Keratinocyte (primary cell): ENCODE measurements around the gene ARPC4. TPM values are rescaled to one million over a fixed set of nuclear protein-coding genes. Genes with fewer than 3 reads are reported as not detected.

Experiments used
- DNase-seq: peaks from one replicate; pipeline ENCODE4 v3.0.0-alpha.2; 2011; ENCODE audit warnings: low read depth, missing footprints, low spot score
- FAIRE-seq: peaks from 2 replicates; lab custom pipeline; 2011; peaks lifted over from hg19 to GRCh38; lab: Jason Lieb, UNC
- H2AFZ ChIP-seq: 2 replicates; pipeline ENCODE4 v1.6.0; 2012; ENCODE audit warnings: low read length, control low read depth, inconsistent platforms; ENCODE audit not compliant: control insufficient read depth
- H3K27ac ChIP-seq: 2 replicates; pipeline ENCODE4 v1.5.1; 2011; ENCODE audit warnings: low read length; ENCODE audit not compliant: control insufficient read depth, insufficient read depth
- H3K27me3 ChIP-seq: 3 replicates; pipeline ENCODE4 v1.6.0; 2011; ENCODE audit warnings: low read length; ENCODE audit not compliant: control insufficient read depth, insufficient read depth; ENCODE audit errors: extremely low read depth
- H3K36me3 ChIP-seq, 2 experiments: 2 replicates in 1 of 2; 3 replicates in 1 of 2; pipeline ENCODE4 v1.5.1; 2011; ENCODE audit warnings: low read length in 2 of 2, mild to moderate bottlenecking in 1 of 2; ENCODE audit not compliant: control insufficient read depth in 2 of 2, insufficient read depth in 2 of 2; ENCODE audit errors: extremely low read depth in 1 of 2
- H3K4me1 ChIP-seq: 3 replicates; pipeline ENCODE4 v1.5.1; 2011; ENCODE audit warnings: low read length; ENCODE audit not compliant: control insufficient read depth, insufficient read depth; ENCODE audit errors: extremely low read depth
- H3K4me2 ChIP-seq: 3 replicates; pipeline ENCODE4 v1.6.0; 2011; ENCODE audit warnings: low read depth, low read length; ENCODE audit not compliant: control insufficient read depth, insufficient read depth; ENCODE audit errors: extremely low read depth
- H3K4me3 ChIP-seq, 3 experiments: fragments of 200-600 bp in 1 of 3; sonication (generic) in 1 of 3; 2 replicates in 2 of 3; 3 replicates in 1 of 3; pipeline ENCODE4 v1.5.1; 2011 to 2016; ENCODE audit warnings: low read length in 3 of 3, mild to moderate bottlenecking in 3 of 3, control low read depth in 2 of 3, inconsistent platforms in 1 of 3, low read depth in 1 of 3, mixed read lengths in 1 of 3, mixed run types in 1 of 3, moderate library complexity in 1 of 3; ENCODE audit not compliant: control insufficient read depth in 2 of 3, insufficient read depth in 2 of 3; ENCODE audit errors: extremely low read depth in 1 of 3
- H3K79me2 ChIP-seq: 2 replicates; pipeline ENCODE4 v1.6.0; 2012; ENCODE audit warnings: low read length; ENCODE audit not compliant: control insufficient read depth, insufficient read depth
- H3K9ac ChIP-seq: 3 replicates; pipeline ENCODE4 v1.6.0; 2011; ENCODE audit warnings: low read length; ENCODE audit not compliant: control insufficient read depth, insufficient read depth; ENCODE audit errors: extremely low read depth
- H3K9me1 ChIP-seq: 3 replicates; pipeline ENCODE4 v1.6.0; 2011; ENCODE audit warnings: low read length; ENCODE audit not compliant: control insufficient read depth, insufficient read depth; ENCODE audit errors: extremely low read depth
- H3K9me3 ChIP-seq: 2 replicates; pipeline ENCODE4 v1.5.1; 2012; ENCODE audit warnings: low read depth, low read length; ENCODE audit not compliant: control insufficient read depth
- H4K20me1 ChIP-seq: 3 replicates; pipeline ENCODE4 v1.6.0; 2011; ENCODE audit warnings: low read length; ENCODE audit not compliant: control insufficient read depth, insufficient read depth; ENCODE audit errors: extremely low read depth
- CTCF ChIP-seq, 3 experiments: IDR thresholded peaks in 1 of 3; conservative IDR thresholded peaks in 1 of 3; optimal IDR thresholded peaks in 1 of 3; 2 replicates in 2 of 3; 3 replicates in 1 of 3; pipeline versions ENCODE3 to v1.5.1; 2011; ENCODE audit warnings: low read length in 3 of 3, mild to moderate bottlenecking in 3 of 3, moderate library complexity in 2 of 3, control low read depth in 1 of 3, inconsistent platforms in 1 of 3; ENCODE audit not compliant: insufficient read depth in 2 of 3; ENCODE audit errors: extremely low read depth in 1 of 3
- EZH2 ChIP-seq: IDR thresholded peaks from one replicate; pipeline ENCODE4 v1.6.1; 2012; ENCODE audit warnings: inconsistent platforms, mild to moderate bottlenecking, low read length, moderate library complexity
- dilution Hi-C: fragments of 300-500 bp; cut with MboI; formaldehyde crosslinking; loops from one replicate; pipeline ENCODE4 v1.7.0; 2020; ENCODE audit warnings: low sequenced_read_pairs; ENCODE audit not compliant: extremely low pct_ligation_motif_present
- polyA plus RNA-seq, 5 experiments: library from polyadenylated mRNA; depleted of rRNA in 3 of 5; stranded (reverse) in 3 of 5; stranded (forward) in 1 of 5; unstranded in 1 of 5; fragments of >200 nt; gene quantifications; 1 replicate in 1 of 5; 2 replicates in 3 of 5; 3 replicates in 1 of 5; pipeline versions ENCODE4 v1.2.1 to v1.2.3, GENCODE V29; 2011 to 2012; ENCODE audit warnings: missing spikeins in 2 of 5, low read depth in 1 of 5, low replicate concordance in 1 of 5

Gene ARPC4
- polyA plus RNA-seq, 1 donor (not counting 4 experiments of a cell fraction or from before 2014, with no cell fraction given): 173 TPM

- no peaks in the 10 kb centered on the region for H3K79me2 ChIP-seq
- no peaks in the 10 kb centered on the region for H3K4me1 ChIP-seq
- no peaks in the 10 kb centered on the region for H3K9me1 ChIP-seq
- no peak overlapping the region for H3K4me2 ChIP-seq
- no peak for DNase-seq
- no peak overlapping the region for H2AFZ ChIP-seq
- H3K9ac ChIP-seq: no peak overlapping the region
- H3K9me3 ChIP-seq: no peaks in the 10 kb centered on the region
- H4K20me1 ChIP-seq: no peaks in the 10 kb centered on the region
- TF ChIP-seq CTCF (optimal IDR thresholded peaks at IDR 0.05 in 1 of 3, IDR thresholded peaks at IDR 0.05 in 1 of 3, conservative IDR thresholded peaks at IDR 0.05 in 1 of 3; ENCODE audit: extremely low read depth in 1 of 3, insufficient read depth in 2 of 3, low read length in 3 of 3): peak in 2 of 3 experiments; percentile 28 to 44
- no peak for TF ChIP-seq EZH2
- FAIRE-seq: no peak
- H3K36me3 ChIP-seq: peaks cover 0 to 1% of the 10 kb centered on the region in 2 experiments
- no peak overlapping the region for H3K27ac ChIP-seq
- H3K4me3 ChIP-seq: no peak overlapping the region
- dilution Hi-C loops: no loop called here
- no peaks in the 10 kb centered on the region for H3K27me3 ChIP-seq
These were observed 34.1 kb downstream of the ARPC4 start for GRCh38 chr3:9826815-9827573.

GRCh38 chr3:9828801-9829755 lies 36.2 kb downstream of the ARPC4 start:
- DNase-seq (no peak), FAIRE-seq (no peak)
- Histone ChIP-seq H3K9ac (no peak overlapping the region), H3K4me2 (no peak overlapping the region), H3K9me1 (no peaks in the 10 kb centered on the region), H3K79me2 (no peaks in the 10 kb centered on the region), H3K27me3 (no peaks in the 10 kb centered on the region), H4K20me1 (no peaks in the 10 kb centered on the region), H3K4me1 (no peaks in the 10 kb centered on the region), H3K4me3 (no peak overlapping the region), H2AFZ (no peak overlapping the region), H3K27ac (no peak overlapping the region), H3K9me3 (no peaks in the 10 kb centered on the region), H3K36me3 (peaks cover 3 to 8% of the 10 kb centered on the region in 2 experiments)
- dilution Hi-C loops: no loop called here
- no peak for TF ChIP-seq EZH2
- no peak for TF ChIP-seq CTCF (optimal IDR thresholded peaks at IDR 0.05 in 1 of 3, IDR thresholded peaks at IDR 0.05 in 1 of 3, conservative IDR thresholded peaks at IDR 0.05 in 1 of 3; ENCODE audit: extremely low read depth in 1 of 3, insufficient read depth in 2 of 3, low read length in 3 of 3)
